ENCODE data around the gene MAST1.

MAST1 gene

DNA sequence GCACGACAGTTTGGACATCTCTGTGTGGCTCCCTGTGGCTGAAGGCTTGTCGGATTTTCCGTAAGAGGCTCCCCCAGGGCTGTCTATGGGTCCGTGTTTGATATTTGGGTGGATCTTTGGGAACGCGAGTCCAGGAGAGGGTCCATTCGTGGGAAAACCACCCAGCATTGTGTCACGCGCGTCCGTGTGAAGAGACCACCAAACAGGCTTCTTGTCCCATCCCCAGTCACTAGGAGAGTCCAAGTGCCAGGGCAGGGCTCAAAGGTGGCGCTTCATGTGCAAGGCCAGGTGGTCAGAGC, 46.3 kb downstream of the MAST1 start:
- H3K14ac ChIP-seq (ENCODE audit: low read length): no peak overlapping the region
- H2BK120ac ChIP-seq (ENCODE audit: low read depth, low read length): no peak overlapping the region
- H4K8ac ChIP-seq (ENCODE audit: low read depth, low read length): no peak overlapping the region
- H2BK15ac ChIP-seq (ENCODE audit: low read length): no peak overlapping the region
- no peak overlapping the region for H3K4ac ChIP-seq (ENCODE audit: low read length)
- WGBS, 2 donors (ENCODE audit: extremely low coverage in 2 of 2, insufficient read length in 2 of 2, insufficient replicate concordance in 1 of 2): no CpG with 5 or more reads among the region's 12 CpGs
- peaks cover 11 to 79% (median 46%) of the 10 kb centered on the region in 3 experiments for H3K27me3 ChIP-seq (ENCODE audit: control insufficient read depth in 3 of 3, insufficient read depth in 3 of 3, low read depth in 1 of 3, low read length in 3 of 3)
- H2BK12ac ChIP-seq (ENCODE audit: low read length): no peak overlapping the region
- H2AFZ ChIP-seq (ENCODE audit: low read length): peak overlapping the region; percentile 90
- H3K23ac ChIP-seq (ENCODE audit: low read depth, low read length, poor library complexity): peak overlapping the region; percentile 100
- no peaks in the 10 kb centered on the region for H3K79me1 ChIP-seq (ENCODE audit: low read depth, low read length)
- H3K4me3 ChIP-seq (ENCODE audit: low read length in 2 of 2): peak overlapping the region in 1 of 2 donors; percentile 72
- H3K36me3 ChIP-seq (replicated peaks in 1 of 2; ENCODE audit: control insufficient read depth in 2 of 2, insufficient read depth in 2 of 2, low read length in 2 of 2): no peaks in the 10 kb centered on the region
- no peak overlapping the region for H3K9ac ChIP-seq (ENCODE audit: low read depth, low read length, poor library complexity)
- no peak overlapping the region for H3K27ac ChIP-seq (replicated peaks; ENCODE audit: low read length)
- peak overlapping the region; percentile 10 for H2BK5ac ChIP-seq (ENCODE audit: low read length)
- peaks cover 11 to 17% of the 10 kb centered on the region in 2 donors for H3K9me3 ChIP-seq (replicated peaks in 1 of 2; ENCODE audit: control insufficient read depth in 2 of 2, insufficient read depth in 1 of 2, low read depth in 1 of 2, low read length in 2 of 2)
- H3K18ac ChIP-seq (ENCODE audit: low read length): peak overlapping the region; percentile 2
- peaks cover 3 to 8% of the 10 kb centered on the region in 2 donors for H3K4me1 ChIP-seq (ENCODE audit: control insufficient read depth in 2 of 2, insufficient read depth in 1 of 2, low read depth in 1 of 2, low read length in 2 of 2)
- H2AK5ac ChIP-seq (ENCODE audit: low read depth, low read length): peak overlapping the region; percentile 11
- H4K91ac ChIP-seq (ENCODE audit: low read depth, low read length, poor library complexity): no peak overlapping the region
- peak overlapping the region; percentile 89 for H3K4me2 ChIP-seq (ENCODE audit: insufficient read depth, low read length, poor library complexity, severe bottlenecking)
- DNase-seq (ENCODE audit: low spot score): no peak

- H3K79me1 ChIP-seq (ENCODE audit: low read depth, low read length): no peaks in the 10 kb centered on the region
- peak overlapping the region; percentile 89 for H2BK15ac ChIP-seq (ENCODE audit: low read length)
- peak overlapping the region; percentile 89 for H3K4me2 ChIP-seq (ENCODE audit: insufficient read depth, low read length, poor library complexity, severe bottlenecking)
- no peak overlapping the region for H3K27ac ChIP-seq (replicated peaks; ENCODE audit: low read length)
- H2AK5ac ChIP-seq (ENCODE audit: low read depth, low read length): peak overlapping the region; percentile 43
- H3K4ac ChIP-seq (ENCODE audit: low read length): no peak overlapping the region
- no peak overlapping the region for H2BK120ac ChIP-seq (ENCODE audit: low read depth, low read length)
- peak overlapping the region; percentile 100 for H3K23ac ChIP-seq (ENCODE audit: low read depth, low read length, poor library complexity)
- no peak overlapping the region for H4K91ac ChIP-seq (ENCODE audit: low read depth, low read length, poor library complexity)
- peak overlapping the region; percentile 82 for H4K8ac ChIP-seq (ENCODE audit: low read depth, low read length)
- peaks cover 11 to 17% of the 10 kb centered on the region in 2 donors for H3K9me3 ChIP-seq (replicated peaks in 1 of 2; ENCODE audit: control insufficient read depth in 2 of 2, insufficient read depth in 1 of 2, low read depth in 1 of 2, low read length in 2 of 2)
- peak; percentile 42 for DNase-seq (ENCODE audit: low spot score)
- H3K36me3 ChIP-seq (replicated peaks in 1 of 2; ENCODE audit: control insufficient read depth in 2 of 2, insufficient read depth in 2 of 2, low read length in 2 of 2): no peaks in the 10 kb centered on the region
- peak overlapping the region; percentile 90 for H3K18ac ChIP-seq (ENCODE audit: low read length)
- WGBS, 2 donors (ENCODE audit: extremely low coverage in 2 of 2, insufficient read length in 2 of 2, insufficient replicate concordance in 1 of 2): no CpG with 5 or more reads among the region's 73 CpGs
- peak overlapping the region; percentile 15 to 72 for H3K4me3 ChIP-seq (ENCODE audit: low read length in 2 of 2)
- peak overlapping the region; percentile 10 for H2BK5ac ChIP-seq (ENCODE audit: low read length)
- H3K9ac ChIP-seq (ENCODE audit: low read depth, low read length, poor library complexity): no peak overlapping the region
- peak overlapping the region; percentile 90 for H2AFZ ChIP-seq (ENCODE audit: low read length)
- peak overlapping the region; percentile 63 for H2BK12ac ChIP-seq (ENCODE audit: low read length)
- H3K27me3 ChIP-seq (ENCODE audit: control insufficient read depth in 3 of 3, insufficient read depth in 3 of 3, low read depth in 1 of 3, low read length in 3 of 3): peaks cover 11 to 78% (median 46%) of the 10 kb centered on the region in 3 experiments
- no peak overlapping the region for H3K14ac ChIP-seq (ENCODE audit: low read length)
- H3K4me1 ChIP-seq (ENCODE audit: control insufficient read depth in 2 of 2, insufficient read depth in 1 of 2, low read depth in 1 of 2, low read length in 2 of 2): peaks cover 4 to 8% of the 10 kb centered on the region in 2 donors
Observed at GRCh38 chr19:12884926-12885748, 46.8 kb downstream of the MAST1 start.

GRCh38 chr19:12885749-12886650, 47.7 kb downstream of the MAST1 start:
- H3K14ac ChIP-seq (ENCODE audit: low read length): peak overlapping the region; percentile 82
- WGBS, 2 donors (ENCODE audit: extremely low coverage in 2 of 2, insufficient read length in 2 of 2, insufficient replicate concordance in 1 of 2): no CpG with 5 or more reads among the region's 53 CpGs
- no peak overlapping the region for H3K4ac ChIP-seq (ENCODE audit: low read length)
- no peak overlapping the region for H2BK12ac ChIP-seq (ENCODE audit: low read length)
- peak overlapping the region; percentile 82 for H4K8ac ChIP-seq (ENCODE audit: low read depth, low read length)
- no peak for DNase-seq (ENCODE audit: low spot score)
- peaks cover 11 to 17% of the 10 kb centered on the region in 2 donors for H3K9me3 ChIP-seq (replicated peaks in 1 of 2; ENCODE audit: control insufficient read depth in 2 of 2, insufficient read depth in 1 of 2, low read depth in 1 of 2, low read length in 2 of 2)
- peaks cover 11 to 72% (median 42%) of the 10 kb centered on the region in 3 experiments for H3K27me3 ChIP-seq (ENCODE audit: control insufficient read depth in 3 of 3, insufficient read depth in 3 of 3, low read depth in 1 of 3, low read length in 3 of 3)
- peak overlapping the region; percentile 90 for H3K18ac ChIP-seq (ENCODE audit: low read length)
- no peak overlapping the region for H4K91ac ChIP-seq (ENCODE audit: low read depth, low read length, poor library complexity)
- H2BK15ac ChIP-seq (ENCODE audit: low read length): peak overlapping the region; percentile 89
- no peaks in the 10 kb centered on the region for H3K36me3 ChIP-seq (replicated peaks in 1 of 2; ENCODE audit: control insufficient read depth in 2 of 2, insufficient read depth in 2 of 2, low read length in 2 of 2)
- H3K79me1 ChIP-seq (ENCODE audit: low read depth, low read length): no peaks in the 10 kb centered on the region
- no peak overlapping the region for H3K27ac ChIP-seq (replicated peaks; ENCODE audit: low read length)
- H2BK5ac ChIP-seq (ENCODE audit: low read length): peak overlapping the region; percentile 82
- peak overlapping the region in 1 of 2 donors; percentile 69 for H3K4me3 ChIP-seq (ENCODE audit: low read length in 2 of 2)
- peak overlapping the region; percentile 90 for H2AFZ ChIP-seq (ENCODE audit: low read length)
- peak overlapping the region; percentile 94 for H2AK5ac ChIP-seq (ENCODE audit: low read depth, low read length)
- peak overlapping the region; percentile 100 for H3K23ac ChIP-seq (ENCODE audit: low read depth, low read length, poor library complexity)
- peak overlapping the region; percentile 89 for H3K4me2 ChIP-seq (ENCODE audit: insufficient read depth, low read length, poor library complexity, severe bottlenecking)
- H3K4me1 ChIP-seq (ENCODE audit: control insufficient read depth in 2 of 2, insufficient read depth in 1 of 2, low read depth in 1 of 2, low read length in 2 of 2): peaks cover 1 to 7% of the 10 kb centered on the region in 2 donors
- peak overlapping the region; percentile 72 for H2BK120ac ChIP-seq (ENCODE audit: low read depth, low read length)
- peak overlapping the region; percentile 83 for H3K9ac ChIP-seq (ENCODE audit: low read depth, low read length, poor library complexity)

GRCh38 chr19:12886651-12886968, 48.3 kb downstream of the MAST1 start:
- Histone ChIP-seq H3K9ac (ENCODE audit: low read depth, low read length, poor library complexity) (peak overlapping the region; percentile 30), H2AFZ (ENCODE audit: low read length) (no peak overlapping the region), H3K18ac (ENCODE audit: low read length) (no peak overlapping the region), H4K91ac (ENCODE audit: low read depth, low read length, poor library complexity) (no peak overlapping the region), H2BK5ac (ENCODE audit: low read length) (no peak overlapping the region), H2AK5ac (ENCODE audit: low read depth, low read length) (peak overlapping the region; percentile 78), H3K4ac (ENCODE audit: low read length) (no peak overlapping the region), H3K36me3 (replicated peaks in 1 of 2; ENCODE audit: control insufficient read depth in 2 of 2, insufficient read depth in 2 of 2, low read length in 2 of 2) (no peaks in the 10 kb centered on the region), H3K27ac (replicated peaks; ENCODE audit: low read length) (no peak overlapping the region), H4K8ac (ENCODE audit: low read depth, low read length) (no peak overlapping the region), H3K4me2 (ENCODE audit: insufficient read depth, low read length, poor library complexity, severe bottlenecking) (no peak overlapping the region), H3K79me1 (ENCODE audit: low read depth, low read length) (peaks cover 6% of the 10 kb centered on the region), H2BK15ac (ENCODE audit: low read length) (no peak overlapping the region), H3K27me3 (ENCODE audit: control insufficient read depth in 3 of 3, insufficient read depth in 3 of 3, low read depth in 1 of 3, low read length in 3 of 3) (peaks cover 11 to 72% (median 42%) of the 10 kb centered on the region in 3 experiments), H3K4me3 (ENCODE audit: low read length in 2 of 2) (no peak overlapping the region), H3K9me3 (replicated peaks in 1 of 2; ENCODE audit: control insufficient read depth in 2 of 2, insufficient read depth in 1 of 2, low read depth in 1 of 2, low read length in 2 of 2) (peaks cover 11 to 17% of the 10 kb centered on the region in 2 donors), H3K14ac (ENCODE audit: low read length) (no peak overlapping the region), H2BK120ac (ENCODE audit: low read depth, low read length) (no peak overlapping the region), H3K4me1 (ENCODE audit: control insufficient read depth in 2 of 2, insufficient read depth in 1 of 2, low read depth in 1 of 2, low read length in 2 of 2) (peaks cover 2 to 5% of the 10 kb centered on the region in 2 donors), H2BK12ac (ENCODE audit: low read length) (peak overlapping the region; percentile 60), H3K23ac (ENCODE audit: low read depth, low read length, poor library complexity) (peak overlapping the region; percentile 67)
- WGBS, 2 donors (ENCODE audit: extremely low coverage in 2 of 2, insufficient read length in 2 of 2, insufficient replicate concordance in 1 of 2): no CpG with 5 or more reads among the region's 5 CpGs
- DNase-seq (ENCODE audit: low spot score): no peak
